HEK293 (cell line): ENCODE results near the gene CALML4.
A peak's percentile ranks its signal among the peaks of the same experiment; 100 is the strongest.

Source experiments
- CTCF ChIA-PET: fragments of 350-600 bp; formaldehyde crosslinking; extraction: SDS; loops from one replicate; lab custom pipeline; 2021; ENCODE audit warnings: antibody characterized with exemption; lab: Yijun Ruan, JAX
- POLR2A ChIA-PET: fragments of 300-600 bp; formaldehyde crosslinking; extraction: SDS; loops from one replicate; lab custom pipeline; 2020; ENCODE audit warnings: antibody characterized with exemption, inconsistent platforms; lab: Yijun Ruan, JAX
- H3K27ac ChIP-seq: fragments of 200-500 bp; sonication (Bioruptor generic); 2 replicates; pipeline ENCODE4 v1.5.1; 2014; ENCODE audit warnings: low read depth, low read length, control low read depth, inconsistent platforms; ENCODE audit errors: extremely low read depth
- H3K36me3 ChIP-seq, 2 experiments: fragments of 200-500 bp in 1 of 2; sonication (Bioruptor generic) in 1 of 2; 1 replicate in 1 of 2; 2 replicates in 1 of 2; pipeline ENCODE4 v1.5.1; 2014 to 2017; ENCODE audit warnings: inconsistent platforms in 2 of 2, low read length in 2 of 2; ENCODE audit not compliant: control insufficient read depth in 2 of 2, insufficient read depth in 1 of 2
- H3K4me1 ChIP-seq: fragments of 200-500 bp; sonication (Bioruptor generic); 2 replicates; pipeline ENCODE4 v1.5.1; 2014; ENCODE audit warnings: mild to moderate bottlenecking, low read length, inconsistent platforms; ENCODE audit not compliant: control insufficient read depth, insufficient read depth
- H3K4me3 ChIP-seq: 2 replicates; pipeline ENCODE4 v1.5.1; 2011; ENCODE audit warnings: low read depth, mild to moderate bottlenecking, control low read depth, low read length, moderate library complexity
- H3K9me3 ChIP-seq: fragments of 200-500 bp; sonication (Bioruptor generic); 2 replicates; pipeline ENCODE4 v1.5.1; 2014; ENCODE audit warnings: low read depth, low read length, inconsistent platforms; ENCODE audit not compliant: control insufficient read depth, insufficient read depth
- GFI1B ChIP-seq: fragments of 450-650 bp; formaldehyde crosslinking; IDR thresholded peaks from 2 replicates; pipeline ENCODE4 v1.5.1; 2016; ENCODE audit warnings: missing biosample characterization, missing genetic modification characterization
- HOXA7 ChIP-seq: sonication (generic); formaldehyde crosslinking; IDR thresholded peaks from 2 replicates; pipeline ENCODE4 v1.8.1; 2022; ENCODE audit warnings: missing genetic modification reagents, borderline replicate concordance
- HOXD13 ChIP-seq: sonication (generic); formaldehyde crosslinking; IDR thresholded peaks from 2 replicates; pipeline ENCODE4 v1.8.0; 2022; ENCODE audit warnings: missing genetic modification reagents, borderline replicate concordance
- IKZF3 ChIP-seq: fragments of 450-650 bp; IDR thresholded peaks from 2 replicates; pipeline ENCODE4 v1.5.0; 2018; ENCODE audit warnings: missing biosample characterization, mild to moderate bottlenecking, missing genetic modification characterization, moderate library complexity
- MEIS1 ChIP-seq: sonication (generic); formaldehyde crosslinking; IDR thresholded peaks from 2 replicates; pipeline ENCODE4 v1.8.1; 2022; ENCODE audit warnings: missing genetic modification reagents, mild to moderate bottlenecking, borderline replicate concordance
- PRDM1 ChIP-seq: fragments of 450-650 bp; formaldehyde crosslinking; IDR thresholded peaks from 2 replicates; pipeline ENCODE4; 2016; ENCODE audit warnings: missing biosample characterization, missing genetic modification characterization
- RBAK ChIP-seq: fragments of 450-650 bp; formaldehyde crosslinking; IDR thresholded peaks from 2 replicates; pipeline ENCODE4 v1.5.1; 2016; ENCODE audit warnings: missing biosample characterization, missing genetic modification characterization
- SCRT1 ChIP-seq: fragments of 450-650 bp; formaldehyde crosslinking; IDR thresholded peaks from 2 replicates; pipeline ENCODE4 v1.5.1; 2016; ENCODE audit warnings: missing biosample characterization, missing genetic modification characterization, borderline replicate concordance
- ZEB2 ChIP-seq: fragments of 450-650 bp; formaldehyde crosslinking; IDR thresholded peaks from 2 replicates; pipeline ENCODE4 v1.5.1; 2016; ENCODE audit warnings: missing biosample characterization, missing genetic modification characterization
- ZNF184 ChIP-seq: fragments of 450-650 bp; IDR thresholded peaks from 2 replicates; pipeline ENCODE4 v1.5.1; 2018; ENCODE audit warnings: missing biosample characterization, mild to moderate bottlenecking, missing genetic modification characterization
- ZNF248 ChIP-seq: fragments of 450-650 bp; formaldehyde crosslinking; IDR thresholded peaks from 2 replicates; pipeline ENCODE4 v1.5.1; 2017; ENCODE audit warnings: missing biosample characterization, missing genetic modification characterization
- ZNF266 ChIP-seq: fragments of 450-650 bp; formaldehyde crosslinking; IDR thresholded peaks from 2 replicates; pipeline ENCODE4 v1.5.1; 2016; ENCODE audit warnings: missing biosample characterization, missing genetic modification characterization, low read depth
- ZNF302 ChIP-seq: fragments of 450-650 bp; formaldehyde crosslinking; IDR thresholded peaks from 2 replicates; pipeline ENCODE4 v1.5.1; 2016; ENCODE audit warnings: missing biosample characterization, missing genetic modification characterization, low read depth
- ZNF426 ChIP-seq: fragments of 450-650 bp; formaldehyde crosslinking; IDR thresholded peaks from 2 replicates; pipeline ENCODE4 v1.5.1; 2017; ENCODE audit warnings: missing biosample characterization, missing genetic modification characterization, mild to moderate bottlenecking, inconsistent platforms, moderate library complexity
- ZNF473 ChIP-seq: fragments of 450-650 bp; formaldehyde crosslinking; IDR thresholded peaks from 2 replicates; pipeline ENCODE4 v1.5.1; 2017; ENCODE audit warnings: missing biosample characterization, missing genetic modification characterization
- ZNF529 ChIP-seq: fragments of 450-650 bp; formaldehyde crosslinking; IDR thresholded peaks from 2 replicates; pipeline ENCODE4 v1.5.1; 2017; ENCODE audit warnings: missing genetic modification characterization, missing biosample characterization; ENCODE audit not compliant: insufficient replicate concordance
- ZNF629 ChIP-seq: fragments of 450-650 bp; formaldehyde crosslinking; IDR thresholded peaks from 2 replicates; pipeline ENCODE4 v1.5.1; 2017; ENCODE audit warnings: missing biosample characterization, missing genetic modification characterization
- ZNF837 ChIP-seq: fragments of 450-650 bp; formaldehyde crosslinking; IDR thresholded peaks from 2 replicates; pipeline ENCODE4 v1.5.1; 2016; ENCODE audit warnings: missing biosample characterization, missing genetic modification characterization
- ZNF843 ChIP-seq: fragments of 450-650 bp; formaldehyde crosslinking; IDR thresholded peaks from 2 replicates; pipeline ENCODE4 v1.5.1; 2016; ENCODE audit warnings: missing biosample characterization, missing genetic modification characterization
- TF ChIP-seq, protein P1 (sequence below): fragments of 450-650 bp; formaldehyde crosslinking; conservative IDR thresholded peaks from 2 replicates; pipeline ENCODE4 v1.5.1; 2016; ENCODE audit warnings: low read depth, missing biosample characterization, missing genetic modification characterization
- TF ChIP-seq, protein P2 (sequence below): fragments of 450-650 bp; formaldehyde crosslinking; IDR thresholded peaks from 2 replicates; pipeline ENCODE4 v1.5.1; 2016; ENCODE audit warnings: missing biosample characterization, missing genetic modification characterization
- TF ChIP-seq, protein P3 (sequence below): fragments of 450-650 bp; formaldehyde crosslinking; IDR thresholded peaks from 2 replicates; pipeline ENCODE4 v1.5.1; 2016; ENCODE audit warnings: missing biosample characterization, missing genetic modification characterization
- TF ChIP-seq, protein P4 (sequence below): fragments of 450-650 bp; formaldehyde crosslinking; IDR thresholded peaks from 2 replicates; pipeline ENCODE4 v1.5.1; 2017; ENCODE audit warnings: missing biosample characterization, missing genetic modification characterization
- TF ChIP-seq, protein P5 (sequence below): fragments of 450-650 bp; formaldehyde crosslinking; IDR thresholded peaks from 2 replicates; pipeline ENCODE4 v1.5.1; 2016; ENCODE audit warnings: missing biosample characterization, missing genetic modification characterization

The CALML4 gene

DNA sequence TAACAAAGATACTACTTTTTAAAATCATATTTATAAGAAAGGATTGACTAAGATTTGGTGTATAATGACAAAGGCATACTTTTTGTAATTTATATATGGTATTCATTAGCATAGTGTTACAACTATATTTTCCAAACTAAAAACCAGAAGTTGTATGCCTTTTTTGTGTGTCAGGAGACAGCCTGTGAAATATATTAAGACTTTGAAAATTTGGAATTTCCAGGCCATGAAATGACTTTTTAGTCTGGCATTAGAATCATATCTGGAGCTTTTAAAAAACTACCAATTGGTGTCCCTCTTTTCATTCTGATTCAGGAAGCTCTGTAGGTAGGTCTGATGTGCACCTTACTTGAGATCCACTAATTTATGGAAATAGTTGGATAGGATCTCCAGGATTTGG, 41.9 kb downstream of the CALML4 start (continued):
- no peak for TF ChIP-seq ZNF843 (tag by site-specific recombination)

DNA sequence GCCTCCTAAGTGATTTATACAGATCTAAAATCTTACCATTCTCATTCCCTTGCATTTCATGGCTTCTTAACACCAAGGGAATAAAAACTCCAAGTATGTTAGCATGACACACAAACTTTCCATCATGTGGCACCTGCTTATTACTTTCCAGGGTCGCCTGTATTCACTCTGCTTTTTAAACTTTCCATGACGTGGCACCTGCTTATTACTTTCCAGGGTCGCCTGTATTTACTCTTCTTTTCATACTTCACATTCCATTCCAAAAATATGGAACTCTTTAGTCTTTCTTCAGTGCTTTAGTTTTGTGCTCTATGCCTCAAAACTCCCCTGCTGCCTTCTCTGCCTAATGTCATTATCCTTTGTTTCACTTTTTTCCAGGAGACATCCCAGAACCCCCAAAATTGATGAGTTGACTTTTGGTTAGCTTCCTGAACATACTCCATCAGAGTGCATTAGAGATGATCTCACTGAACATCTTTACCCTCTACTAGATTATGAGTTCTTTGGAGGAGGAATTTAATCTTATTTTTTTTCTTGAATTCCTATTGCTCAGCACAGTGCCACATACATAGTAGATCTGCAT, 47.0 kb downstream of the CALML4 start:
- Histone ChIP-seq H3K4me3 (no peak overlapping the region), H3K36me3 (peaks cover 18 to 21% of the 10 kb centered on the region in 2 experiments), H3K27ac (no peak overlapping the region), H3K9me3 (no peaks in the 10 kb centered on the region), H3K4me1 (no peaks in the 10 kb centered on the region)
- TF ChIP-seq GFI1B (tag by site-specific recombination), result no peak
- TF ChIP-seq, protein P1, sequence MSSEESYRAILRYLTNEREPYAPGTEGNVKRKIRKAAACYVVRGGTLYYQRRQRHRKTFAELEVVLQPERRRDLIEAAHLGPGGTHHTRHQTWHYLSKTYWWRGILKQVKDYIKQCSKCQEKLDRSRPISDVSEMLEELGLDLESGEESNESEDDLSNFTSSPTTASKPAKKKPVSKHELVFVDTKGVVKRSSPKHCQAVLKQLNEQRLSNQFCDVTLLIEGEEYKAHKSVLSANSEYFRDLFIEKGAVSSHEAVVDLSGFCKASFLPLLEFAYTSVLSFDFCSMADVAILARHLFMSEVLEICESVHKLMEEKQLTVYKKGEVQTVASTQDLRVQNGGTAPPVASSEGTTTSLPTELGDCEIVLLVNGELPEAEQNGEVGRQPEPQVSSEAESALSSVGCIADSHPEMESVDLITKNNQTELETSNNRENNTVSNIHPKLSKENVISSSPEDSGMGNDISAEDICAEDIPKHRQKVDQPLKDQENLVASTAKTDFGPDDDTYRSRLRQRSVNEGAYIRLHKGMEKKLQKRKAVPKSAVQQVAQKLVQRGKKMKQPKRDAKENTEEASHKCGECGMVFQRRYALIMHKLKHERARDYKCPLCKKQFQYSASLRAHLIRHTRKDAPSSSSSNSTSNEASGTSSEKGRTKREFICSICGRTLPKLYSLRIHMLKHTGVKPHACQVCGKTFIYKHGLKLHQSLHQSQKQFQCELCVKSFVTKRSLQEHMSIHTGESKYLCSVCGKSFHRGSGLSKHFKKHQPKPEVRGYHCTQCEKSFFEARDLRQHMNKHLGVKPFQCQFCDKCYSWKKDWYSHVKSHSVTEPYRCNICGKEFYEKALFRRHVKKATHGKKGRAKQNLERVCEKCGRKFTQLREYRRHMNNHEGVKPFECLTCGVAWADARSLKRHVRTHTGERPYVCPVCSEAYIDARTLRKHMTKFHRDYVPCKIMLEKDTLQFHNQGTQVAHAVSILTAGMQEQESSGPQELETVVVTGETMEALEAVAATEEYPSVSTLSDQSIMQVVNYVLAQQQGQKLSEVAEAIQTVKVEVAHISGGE (tag by site-specific recombination), result no peak
- no peak for TF ChIP-seq ZNF473 (tag by site-specific recombination)
- no peak for TF ChIP-seq IKZF3 (tag by site-specific recombination)
- TF ChIP-seq PRDM1 (tag by site-specific recombination), result peak; percentile 64
- TF ChIP-seq, protein P2, sequence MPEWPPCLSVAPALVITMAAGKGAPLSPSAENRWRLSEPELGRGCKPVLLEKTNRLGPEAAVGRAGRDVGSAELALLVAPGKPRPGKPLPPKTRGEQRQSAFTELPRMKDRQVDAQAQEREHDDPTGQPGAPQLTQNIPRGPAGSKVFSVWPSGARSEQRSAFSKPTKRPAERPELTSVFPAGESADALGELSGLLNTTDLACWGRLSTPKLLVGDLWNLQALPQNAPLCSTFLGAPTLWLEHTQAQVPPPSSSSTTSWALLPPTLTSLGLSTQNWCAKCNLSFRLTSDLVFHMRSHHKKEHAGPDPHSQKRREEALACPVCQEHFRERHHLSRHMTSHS (tag by site-specific recombination), result no peak
- TF ChIP-seq ZNF248 (tag by site-specific recombination), result no peak
- no peak for TF ChIP-seq ZEB2 (tag by site-specific recombination)
- ChIA-PET CTCF (interaction anchor here (0.7 to 2.5 kb wide), 2 partner anchors 27 to 295 kb away, joined by 3 to 10 read pairs; no protein-coding TSS in a partner anchor), POLR2A (no interaction called here)

DNA sequence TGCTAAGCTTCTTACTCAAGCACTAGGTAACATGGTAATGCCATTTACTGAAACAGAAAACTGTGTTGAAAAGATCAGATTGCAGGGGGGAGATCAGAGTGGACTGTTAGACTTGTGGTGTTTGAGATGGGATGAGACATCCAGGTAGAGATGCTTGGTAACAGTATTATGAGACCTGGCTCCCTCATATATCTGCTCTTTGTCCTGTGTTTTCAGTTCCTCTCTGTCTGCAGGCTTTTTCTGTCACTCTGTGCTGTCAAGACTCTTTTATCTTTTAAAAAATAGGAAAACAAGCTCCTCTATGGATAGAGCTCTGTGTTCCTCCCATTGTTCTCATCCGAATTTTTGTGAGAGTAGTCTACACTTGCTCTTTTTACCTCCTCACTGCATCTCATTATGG, 48.1 kb downstream of the CALML4 start:
- Histone ChIP-seq H3K9me3 (no peaks in the 10 kb centered on the region), H3K36me3 (peaks cover 13 to 18% of the 10 kb centered on the region in 2 experiments), H3K4me3 (no peak overlapping the region), H3K27ac (no peak overlapping the region), H3K4me1 (no peaks in the 10 kb centered on the region)
- ChIA-PET POLR2A (interaction anchor here (0.7 kb wide), 1 partner anchor 34 kb away, joined by 4 read pairs; no protein-coding TSS in a partner anchor), CTCF (interaction anchor here (0.6 to 2.5 kb wide), 2 partner anchors 142 to 294 kb away, joined by 3 to 10 read pairs; no protein-coding TSS in a partner anchor)
- no peak for TF ChIP-seq ZNF302 (tag by site-specific recombination)
- no peak for TF ChIP-seq ZNF426
- TF ChIP-seq ZNF837 (tag by site-specific recombination), result no peak
- TF ChIP-seq ZNF629 (tag by site-specific recombination), result no peak
- TF ChIP-seq RBAK (tag by site-specific recombination), result no peak
- TF ChIP-seq, protein P3, sequence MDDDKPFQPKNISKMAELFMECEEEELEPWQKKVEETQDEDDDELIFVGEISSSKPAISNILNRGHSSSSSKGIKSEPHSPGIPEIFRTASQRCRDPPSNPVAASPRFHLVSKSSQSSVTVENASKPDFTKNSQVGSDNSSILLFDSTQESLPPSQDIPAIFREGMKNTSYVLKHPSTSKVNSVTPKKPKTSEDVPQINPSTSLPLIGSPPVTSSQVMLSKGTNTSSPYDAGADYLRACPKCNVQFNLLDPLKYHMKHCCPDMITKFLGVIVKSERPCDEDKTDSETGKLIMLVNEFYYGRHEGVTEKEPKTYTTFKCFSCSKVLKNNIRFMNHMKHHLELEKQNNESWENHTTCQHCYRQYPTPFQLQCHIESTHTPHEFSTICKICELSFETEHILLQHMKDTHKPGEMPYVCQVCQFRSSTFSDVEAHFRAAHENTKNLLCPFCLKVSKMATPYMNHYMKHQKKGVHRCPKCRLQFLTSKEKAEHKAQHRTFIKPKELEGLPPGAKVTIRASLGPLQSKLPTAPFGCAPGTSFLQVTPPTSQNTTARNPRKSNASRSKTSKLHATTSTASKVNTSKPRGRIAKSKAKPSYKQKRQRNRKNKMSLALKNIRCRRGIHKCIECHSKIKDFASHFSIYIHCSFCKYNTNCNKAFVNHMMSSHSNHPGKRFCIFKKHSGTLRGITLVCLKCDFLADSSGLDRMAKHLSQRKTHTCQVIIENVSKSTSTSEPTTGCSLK, result no peak
- no peak for TF ChIP-seq HOXD13 (CRISPR knock-in tag)
- TF ChIP-seq ZNF473 (tag by site-specific recombination), result no peak
- TF ChIP-seq HOXA7 (CRISPR knock-in tag), result no peak
- TF ChIP-seq, protein P4, sequence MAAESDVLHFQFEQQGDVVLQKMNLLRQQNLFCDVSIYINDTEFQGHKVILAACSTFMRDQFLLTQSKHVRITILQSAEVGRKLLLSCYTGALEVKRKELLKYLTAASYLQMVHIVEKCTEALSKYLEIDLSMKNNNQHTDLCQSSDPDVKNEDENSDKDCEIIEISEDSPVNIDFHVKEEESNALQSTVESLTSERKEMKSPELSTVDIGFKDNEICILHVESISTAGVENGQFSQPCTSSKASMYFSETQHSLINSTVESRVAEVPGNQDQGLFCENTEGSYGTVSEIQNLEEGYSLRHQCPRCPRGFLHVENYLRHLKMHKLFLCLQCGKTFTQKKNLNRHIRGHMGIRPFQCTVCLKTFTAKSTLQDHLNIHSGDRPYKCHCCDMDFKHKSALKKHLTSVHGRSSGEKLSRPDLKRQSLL (tag by site-specific recombination), result no peak
- no peak for TF ChIP-seq ZNF266 (tag by site-specific recombination)
- TF ChIP-seq, protein P5, sequence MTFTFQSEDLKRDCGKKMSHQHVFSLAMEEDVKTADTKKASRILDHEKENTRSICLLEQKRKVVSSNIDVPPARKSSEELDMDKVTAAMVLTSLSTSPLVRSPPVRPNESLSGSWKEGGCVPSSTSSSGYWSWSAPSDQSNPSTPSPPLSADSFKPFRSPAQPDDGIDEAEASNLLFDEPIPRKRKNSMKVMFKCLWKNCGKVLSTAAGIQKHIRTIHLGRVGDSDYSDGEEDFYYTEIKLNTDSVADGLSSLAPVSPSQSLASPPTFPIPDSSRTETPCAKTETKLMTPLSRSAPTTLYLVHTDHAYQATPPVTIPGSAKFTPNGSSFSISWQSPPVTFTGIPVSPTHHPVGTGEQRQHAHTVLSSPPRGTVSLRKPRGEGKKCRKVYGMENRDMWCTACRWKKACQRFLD (tag by site-specific recombination), result no peak
- TF ChIP-seq MEIS1 (CRISPR knock-in tag), result no peak
- no peak for TF ChIP-seq ZNF184
- TF ChIP-seq SCRT1 (tag by site-specific recombination), result no peak
- TF ChIP-seq ZNF529 (tag by site-specific recombination), result no peak
- no peak for TF ChIP-seq ZNF843 (tag by site-specific recombination)
